ENCODE measurements around the gene AGBL1. TPM values are rescaled to one million over a fixed set of nuclear protein-coding genes. Genes with fewer than 3 reads are reported as not detected.

Gene AGBL1
- total RNA-seq, 1 donor: not detected

DNA sequence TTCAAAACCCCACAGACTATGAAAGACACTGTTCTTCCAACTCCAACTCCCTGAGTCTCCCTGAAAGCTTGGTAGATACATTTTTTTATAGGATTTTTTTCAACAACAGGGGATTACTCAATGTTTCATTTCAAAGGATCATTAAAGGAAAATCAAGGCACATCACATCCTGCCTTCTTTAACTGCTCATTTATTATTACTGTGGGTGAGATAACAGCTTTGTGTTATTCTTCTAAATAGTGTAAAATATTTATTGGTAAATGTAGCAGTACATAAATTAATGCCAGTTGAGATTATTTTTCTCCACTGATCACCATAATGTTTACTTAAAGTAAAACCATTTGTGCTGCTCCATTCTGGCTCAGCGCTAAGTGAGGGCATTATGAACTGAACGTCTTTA is 57.2 kb downstream of the AGBL1 start:
- no peak for DNase-seq (ENCODE audit: low read depth)
- no peak overlapping the region for H3K4me3 ChIP-seq (ENCODE audit: low read depth, low read length)
- TF ChIP-seq, protein P1, sequence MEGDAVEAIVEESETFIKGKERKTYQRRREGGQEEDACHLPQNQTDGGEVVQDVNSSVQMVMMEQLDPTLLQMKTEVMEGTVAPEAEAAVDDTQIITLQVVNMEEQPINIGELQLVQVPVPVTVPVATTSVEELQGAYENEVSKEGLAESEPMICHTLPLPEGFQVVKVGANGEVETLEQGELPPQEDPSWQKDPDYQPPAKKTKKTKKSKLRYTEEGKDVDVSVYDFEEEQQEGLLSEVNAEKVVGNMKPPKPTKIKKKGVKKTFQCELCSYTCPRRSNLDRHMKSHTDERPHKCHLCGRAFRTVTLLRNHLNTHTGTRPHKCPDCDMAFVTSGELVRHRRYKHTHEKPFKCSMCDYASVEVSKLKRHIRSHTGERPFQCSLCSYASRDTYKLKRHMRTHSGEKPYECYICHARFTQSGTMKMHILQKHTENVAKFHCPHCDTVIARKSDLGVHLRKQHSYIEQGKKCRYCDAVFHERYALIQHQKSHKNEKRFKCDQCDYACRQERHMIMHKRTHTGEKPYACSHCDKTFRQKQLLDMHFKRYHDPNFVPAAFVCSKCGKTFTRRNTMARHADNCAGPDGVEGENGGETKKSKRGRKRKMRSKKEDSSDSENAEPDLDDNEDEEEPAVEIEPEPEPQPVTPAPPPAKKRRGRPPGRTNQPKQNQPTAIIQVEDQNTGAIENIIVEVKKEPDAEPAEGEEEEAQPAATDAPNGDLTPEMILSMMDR (IDR thresholded peaks at IDR 0.05; ENCODE audit: insufficient read depth, low read depth, low read length): no peak

DNA sequence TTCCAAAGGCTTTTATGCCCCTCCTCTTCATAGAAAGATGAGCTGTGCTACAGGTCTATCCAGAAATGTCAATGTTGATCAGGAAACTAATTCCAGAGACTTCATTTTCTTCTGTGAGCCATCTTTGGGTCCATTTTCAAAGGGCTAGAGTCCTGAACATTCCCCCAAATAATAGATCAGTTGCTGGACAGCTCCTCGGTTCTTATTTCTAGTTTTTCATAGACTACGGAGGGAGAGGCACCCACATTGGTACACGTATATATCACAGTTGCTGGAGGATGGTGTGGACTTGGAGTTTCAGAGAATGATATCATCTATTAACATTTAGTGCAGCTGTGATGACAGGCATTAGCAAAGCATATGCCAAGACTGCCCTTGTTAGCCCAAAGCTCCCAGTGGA is 59.1 kb downstream of the AGBL1 start:
- DNase-seq (ENCODE audit: low read depth): no peak
- no peak overlapping the region for H3K4me3 ChIP-seq (ENCODE audit: low read depth, low read length)
- TF ChIP-seq, protein P1 (IDR thresholded peaks at IDR 0.05; ENCODE audit: insufficient read depth, low read depth, low read length): no peak

DNA sequence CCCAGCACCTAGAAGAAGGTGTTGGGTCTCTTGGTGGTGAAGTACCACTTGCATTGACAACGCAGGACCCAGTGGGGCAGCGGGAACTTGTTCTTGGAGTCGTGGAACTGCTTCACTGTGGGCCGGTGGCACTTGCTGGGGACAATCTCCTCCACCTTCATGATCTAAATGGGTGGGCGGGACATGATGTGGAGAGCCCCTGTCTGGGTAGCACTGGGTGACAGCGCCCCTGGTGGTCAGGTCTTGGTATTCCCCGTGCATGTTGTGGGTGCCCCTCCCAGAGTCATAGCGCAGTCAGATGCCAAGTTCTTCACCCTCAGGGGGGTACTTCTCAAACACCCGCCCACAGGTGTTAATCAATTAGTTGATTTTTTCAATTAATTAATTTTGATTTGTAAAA is 60.2 kb downstream of the AGBL1 start:
- TF ChIP-seq, protein P1 (IDR thresholded peaks at IDR 0.05; ENCODE audit: insufficient read depth, low read depth, low read length): peak; percentile 22
- DNase-seq (ENCODE audit: low read depth): no peak

DNA sequence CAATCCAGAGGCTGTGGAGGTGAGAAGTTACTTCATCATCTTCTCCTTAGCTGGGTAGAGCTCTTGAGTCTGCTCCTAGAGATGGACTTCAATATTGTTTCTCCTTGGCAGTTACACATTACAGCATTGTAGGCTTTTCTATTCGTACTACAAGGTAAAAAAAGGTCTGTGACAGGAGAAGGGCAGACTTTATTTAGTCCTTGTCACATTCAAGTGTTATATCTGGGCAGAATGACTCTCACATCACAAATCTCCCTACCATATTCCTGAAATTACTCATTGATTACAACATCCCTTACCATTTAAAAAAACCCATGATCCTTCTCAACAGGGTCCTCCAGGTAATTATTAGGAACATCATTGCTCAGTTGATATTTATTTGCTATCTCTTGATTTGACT is 75.0 kb downstream of the AGBL1 start:
- no peak for DNase-seq (ENCODE audit: low read depth)
- TF ChIP-seq, protein P1 (IDR thresholded peaks at IDR 0.05; ENCODE audit: insufficient read depth, low read depth, low read length): no peak
- no peak overlapping the region for H3K4me3 ChIP-seq (ENCODE audit: low read depth, low read length)

More for the DNA sequence above, 60.2 kb downstream of the AGBL1 start:
- no peak overlapping the region for H3K4me3 ChIP-seq (ENCODE audit: low read depth, low read length)

GRCh38 chr15:86155551-86155950 is 75.9 kb downstream of the AGBL1 start:
- TF ChIP-seq, protein P1 (IDR thresholded peaks at IDR 0.05; ENCODE audit: insufficient read depth, low read depth, low read length): no peak
- no peak overlapping the region for H3K4me3 ChIP-seq (ENCODE audit: low read depth, low read length)
- no peak for DNase-seq (ENCODE audit: low read depth)

DNA sequence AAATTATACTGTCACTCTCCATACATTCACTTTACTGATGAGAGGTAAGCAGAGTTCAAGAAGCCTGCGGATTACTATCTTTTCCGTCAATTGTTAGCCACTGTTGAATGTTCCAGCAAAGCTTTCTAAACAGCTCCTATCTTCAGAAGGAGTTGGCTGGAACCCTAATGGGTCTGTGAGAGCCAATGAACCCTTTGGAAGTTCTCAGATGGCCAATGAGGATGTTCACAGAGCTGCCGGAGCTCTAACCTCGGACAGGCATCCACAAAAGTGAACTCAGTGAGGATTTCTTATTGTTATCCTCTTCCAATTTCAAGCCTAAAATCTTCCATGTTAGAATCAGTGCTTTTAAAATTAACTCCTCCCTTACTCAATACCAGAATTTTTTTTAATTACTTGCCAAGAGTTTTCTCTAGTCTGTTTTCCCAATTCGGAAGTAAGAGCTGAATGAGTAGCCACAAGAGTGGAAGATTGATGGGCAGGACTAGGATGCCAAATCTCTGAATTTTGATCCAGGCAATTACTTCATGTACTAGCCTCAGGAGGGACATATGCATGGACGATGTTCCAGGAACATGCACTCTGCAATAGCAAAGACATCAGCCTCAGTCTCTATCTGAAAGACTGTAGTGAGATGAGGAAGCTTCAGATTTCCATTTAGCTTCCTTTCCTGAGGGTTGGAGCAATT is 78.1 kb downstream of the AGBL1 start:
- TF ChIP-seq, protein P1 (IDR thresholded peaks at IDR 0.05; ENCODE audit: insufficient read depth, low read depth, low read length): no peak
- DNase-seq (ENCODE audit: low read depth): no peak
- H3K4me3 ChIP-seq (ENCODE audit: low read depth, low read length): no peak overlapping the region

DNA sequence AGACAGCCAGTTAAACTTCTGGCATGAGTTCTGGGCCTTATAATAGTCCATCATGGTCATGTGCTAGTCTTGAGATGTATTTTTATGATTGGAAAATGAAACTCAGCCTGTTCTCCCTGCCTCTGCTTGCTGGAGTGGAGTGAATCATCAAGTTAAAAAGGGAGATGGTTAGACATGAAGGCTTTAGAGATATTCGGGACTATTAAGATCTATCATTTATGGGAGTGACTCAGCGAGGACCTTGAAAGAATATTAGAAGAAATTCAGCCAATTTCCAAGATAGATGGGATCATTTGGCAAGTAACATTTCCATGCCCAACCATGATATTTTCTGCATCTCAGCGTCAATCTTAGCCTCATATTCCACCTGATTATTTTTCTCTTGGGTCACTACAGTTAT is 79.8 kb downstream of the AGBL1 start:
- TF ChIP-seq, protein P1 (IDR thresholded peaks at IDR 0.05; ENCODE audit: insufficient read depth, low read depth, low read length): no peak
- DNase-seq (ENCODE audit: low read depth): no peak
- H3K4me3 ChIP-seq (ENCODE audit: low read depth, low read length): no peak overlapping the region
